ENCODE results near the gene CD300E.

The CD300E gene

GRCh38 chr17:74566132-74566753 is 57.3 kb downstream of the CD300E start:
- no peak for DNase-seq (ENCODE audit: low read depth)

DNA sequence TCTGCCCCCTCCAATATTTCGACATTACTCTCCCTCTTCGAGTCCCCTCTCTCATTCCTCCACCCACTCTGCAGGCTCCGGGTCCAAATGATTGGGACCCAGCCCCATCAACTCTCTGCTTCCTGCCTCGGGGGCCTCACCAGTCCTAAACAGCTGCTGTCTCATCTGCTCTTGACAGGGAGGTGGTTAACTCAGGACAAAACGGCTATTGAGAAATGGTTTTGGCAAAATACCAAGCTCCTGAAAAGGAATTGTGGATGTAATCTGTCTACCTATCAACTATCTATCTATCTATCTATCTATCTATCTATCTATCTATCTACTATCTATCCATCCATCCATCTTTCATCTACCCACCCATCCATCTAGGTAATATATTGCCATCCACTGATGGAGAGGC is 58.4 kb downstream of the CD300E start:
- DNase-seq (ENCODE audit: low read depth) = no peak

GRCh38 chr17:74563358-74563757 is 60.2 kb downstream of the CD300E start:
- DNase-seq (ENCODE audit: low read depth) = no peak

DNA sequence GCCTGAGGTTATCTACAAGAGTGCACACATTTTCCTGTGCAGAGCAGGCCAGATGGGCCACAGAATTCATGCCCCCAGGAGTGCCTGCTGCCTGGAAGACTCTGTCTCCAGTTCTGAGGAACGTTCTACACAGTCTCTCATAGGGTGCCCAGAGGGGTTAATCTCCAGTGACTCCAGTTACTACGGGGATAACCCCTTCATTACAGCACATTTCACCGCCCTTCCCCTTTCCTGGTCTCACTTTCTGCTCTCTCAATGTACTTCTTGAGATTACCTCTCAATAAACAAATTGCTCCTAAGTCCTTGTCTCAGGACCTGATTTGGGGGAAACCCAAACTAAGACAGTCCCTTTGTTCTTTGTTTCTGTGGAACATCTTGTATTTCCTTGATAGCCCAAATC is 62.0 kb downstream of the CD300E start:
- no peak for DNase-seq (ENCODE audit: low read depth)

Measured in activated T-cell treated with anti-CD3 and anti-CD28 coated beads for 24 hours (primary cell).